Transverse colon (tissue), 3 donors: ENCODE measurements around the gene TPSAB1.

ENCODE experiments used
- POLR2A ChIP-seq: fragments of 450-650 bp; IDR thresholded peaks from one replicate; pipeline ENCODE4 v1.6.1; 2016; ENCODE audit warnings: antibody characterized with exemption, mild to moderate bottlenecking, moderate library complexity
- TF ChIP-seq, protein P1 (sequence below), 5 experiments: fragments of 200-600 bp in 3 of 5; fragments of 450-650 bp in 2 of 5; sonication (generic) in 3 of 5; IDR thresholded peaks; 1 replicate in 2 of 5; 2 replicates in 3 of 5; pipeline ENCODE4 v1.5.1; 2016 to 2017; ENCODE audit warnings: antibody characterized with exemption in 5 of 5, inconsistent platforms in 3 of 5, mild to moderate bottlenecking in 2 of 5, moderate library complexity in 1 of 5

DNA sequence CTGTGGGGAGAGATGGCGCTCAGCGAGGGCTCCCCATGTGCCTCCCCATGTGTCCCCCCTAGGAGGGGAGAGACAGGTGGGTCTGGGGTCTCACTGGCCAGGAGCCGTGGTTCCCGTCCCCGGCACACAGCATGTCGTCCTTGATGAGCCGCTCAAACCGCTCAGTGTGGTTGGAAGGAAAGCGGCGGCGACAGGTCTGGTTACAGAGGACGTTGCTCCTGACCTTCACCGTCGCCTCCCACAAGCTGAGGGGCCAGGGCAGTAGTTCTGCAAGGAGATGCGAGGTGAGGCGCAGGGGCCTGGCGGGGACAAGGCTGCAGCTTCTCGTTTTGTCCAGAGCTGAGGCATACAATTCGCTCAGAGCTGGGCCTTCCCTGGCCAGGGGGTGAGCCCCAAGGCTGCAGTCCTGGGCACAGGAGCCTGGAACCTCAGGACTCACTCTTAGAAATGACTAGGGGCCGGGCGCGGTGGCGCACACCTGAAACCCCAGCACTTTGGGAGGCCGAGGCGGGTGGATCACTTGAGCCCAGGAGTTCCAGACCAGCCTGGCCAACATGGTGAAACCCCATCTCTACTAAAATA lies 46.1 kb downstream of the TPSAB1 start:
- no peak for TF ChIP-seq POLR2A
- TF ChIP-seq, protein P1, sequence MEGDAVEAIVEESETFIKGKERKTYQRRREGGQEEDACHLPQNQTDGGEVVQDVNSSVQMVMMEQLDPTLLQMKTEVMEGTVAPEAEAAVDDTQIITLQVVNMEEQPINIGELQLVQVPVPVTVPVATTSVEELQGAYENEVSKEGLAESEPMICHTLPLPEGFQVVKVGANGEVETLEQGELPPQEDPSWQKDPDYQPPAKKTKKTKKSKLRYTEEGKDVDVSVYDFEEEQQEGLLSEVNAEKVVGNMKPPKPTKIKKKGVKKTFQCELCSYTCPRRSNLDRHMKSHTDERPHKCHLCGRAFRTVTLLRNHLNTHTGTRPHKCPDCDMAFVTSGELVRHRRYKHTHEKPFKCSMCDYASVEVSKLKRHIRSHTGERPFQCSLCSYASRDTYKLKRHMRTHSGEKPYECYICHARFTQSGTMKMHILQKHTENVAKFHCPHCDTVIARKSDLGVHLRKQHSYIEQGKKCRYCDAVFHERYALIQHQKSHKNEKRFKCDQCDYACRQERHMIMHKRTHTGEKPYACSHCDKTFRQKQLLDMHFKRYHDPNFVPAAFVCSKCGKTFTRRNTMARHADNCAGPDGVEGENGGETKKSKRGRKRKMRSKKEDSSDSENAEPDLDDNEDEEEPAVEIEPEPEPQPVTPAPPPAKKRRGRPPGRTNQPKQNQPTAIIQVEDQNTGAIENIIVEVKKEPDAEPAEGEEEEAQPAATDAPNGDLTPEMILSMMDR (IDR thresholded peaks at IDR 0.05): no peak
